Smooth muscle cell of the brain vasculature (primary cell): ENCODE results near the gene PI4K2A.
"Not testable (repeated sequence)": the region's sequence is repeated elsewhere in the genome, so short reads cannot be mapped to it uniquely, and the experiment has no call there.

Source experiments
- DNase-seq: peaks from one replicate; pipeline ENCODE4 v3.0.0-alpha.2; 2012; ENCODE audit warnings: low read depth, low spot score

PI4K2A gene

DNA sequence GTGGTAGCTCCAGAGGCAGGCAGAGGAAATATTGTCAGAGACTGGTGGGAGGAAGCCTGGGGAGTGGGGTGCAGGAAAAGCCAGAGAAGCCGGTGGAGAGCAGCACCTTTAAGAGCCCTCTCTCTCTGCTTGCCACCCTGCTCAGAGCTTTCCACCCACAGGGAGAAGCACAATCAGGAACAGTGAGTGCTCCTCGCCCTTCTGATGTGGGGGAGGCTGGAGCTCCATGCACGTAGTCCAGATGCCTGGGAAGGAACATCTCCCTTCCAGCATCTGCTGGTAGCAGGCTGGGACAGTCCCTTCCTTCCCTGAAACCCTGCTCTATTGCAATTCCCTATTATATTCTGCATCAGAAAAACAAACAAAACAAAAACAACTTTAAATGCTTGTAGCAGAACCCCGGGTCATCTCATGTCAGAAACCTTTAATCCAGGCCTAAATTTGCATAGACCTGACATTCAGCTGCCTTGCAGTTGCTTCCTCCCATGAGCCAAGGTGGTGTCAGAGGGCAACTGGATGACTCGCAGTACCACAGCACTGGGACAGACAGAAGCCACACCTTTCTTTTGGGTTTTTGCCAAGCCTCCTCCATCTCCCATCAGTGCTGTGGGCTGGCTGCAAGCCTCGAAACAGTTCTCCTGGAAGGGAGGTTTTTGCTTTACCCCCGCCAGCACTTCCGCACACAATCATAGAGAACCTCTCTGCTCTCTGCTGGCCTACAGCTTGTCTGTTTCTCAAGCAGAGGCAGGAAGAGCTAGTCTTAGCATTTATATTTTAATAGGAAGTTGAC lies 33.5 kb downstream of the PI4K2A start:
- DNase-seq: no peak

DNA sequence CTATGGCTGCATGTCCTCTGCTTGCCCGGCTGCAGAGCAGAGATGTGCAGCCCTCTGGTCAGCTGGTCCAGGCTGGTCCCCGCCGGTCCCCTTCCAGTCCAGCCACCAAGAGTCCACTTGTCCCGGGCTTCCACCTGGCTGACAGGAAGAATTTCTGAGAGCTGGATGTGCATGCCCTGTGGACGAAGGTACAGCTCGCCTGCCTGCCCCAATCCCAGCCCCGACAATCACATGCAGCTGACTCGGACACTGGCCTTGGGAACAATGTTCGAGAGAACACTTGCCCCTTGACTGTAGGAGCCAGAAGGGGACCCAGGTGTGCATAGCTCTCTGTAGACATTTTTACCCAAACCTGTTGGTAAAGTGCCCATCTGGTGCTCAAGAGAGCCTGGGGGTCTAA lies 34.8 kb downstream of the PI4K2A start:
- DNase-seq: no peak

DNA sequence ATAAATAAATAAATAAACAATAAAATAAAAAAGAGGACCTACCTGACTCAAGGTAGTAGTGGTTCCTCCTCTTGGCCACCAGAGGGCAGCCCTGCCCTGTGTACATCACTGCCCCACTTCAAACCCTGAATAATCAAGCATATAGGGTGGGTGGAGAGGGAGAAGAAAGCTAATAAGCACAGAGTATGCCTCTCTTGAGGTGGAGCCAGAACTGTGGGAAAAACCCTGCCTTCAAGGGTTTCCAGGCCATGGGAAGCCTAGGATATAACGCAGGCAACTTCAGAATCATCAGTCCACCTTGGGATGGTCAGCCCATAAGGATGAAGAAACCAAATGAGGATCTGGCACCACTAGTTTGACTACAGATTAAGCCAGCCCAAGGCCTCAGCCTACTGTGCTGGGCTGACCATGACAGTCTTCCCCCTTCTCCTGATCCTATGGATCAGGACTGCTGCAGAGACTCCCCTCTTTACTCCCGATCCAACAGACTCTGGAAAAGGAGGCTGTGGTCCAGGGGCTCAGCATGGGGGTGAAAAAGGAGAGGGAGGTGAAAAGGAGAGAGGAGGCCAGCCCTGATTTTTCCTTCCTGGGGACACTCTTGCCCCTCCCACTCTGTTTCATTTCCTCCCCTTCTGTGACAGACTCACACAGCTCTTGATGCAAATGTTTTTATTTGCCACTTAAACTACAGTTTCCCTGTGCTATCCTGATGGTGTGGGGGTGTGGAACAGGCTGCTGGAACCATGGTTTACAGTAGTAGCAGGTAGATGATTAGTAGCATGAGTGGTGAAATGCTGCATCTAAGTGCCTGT lies 36.5 kb downstream of the PI4K2A start:
- DNase-seq: no peak

DNA sequence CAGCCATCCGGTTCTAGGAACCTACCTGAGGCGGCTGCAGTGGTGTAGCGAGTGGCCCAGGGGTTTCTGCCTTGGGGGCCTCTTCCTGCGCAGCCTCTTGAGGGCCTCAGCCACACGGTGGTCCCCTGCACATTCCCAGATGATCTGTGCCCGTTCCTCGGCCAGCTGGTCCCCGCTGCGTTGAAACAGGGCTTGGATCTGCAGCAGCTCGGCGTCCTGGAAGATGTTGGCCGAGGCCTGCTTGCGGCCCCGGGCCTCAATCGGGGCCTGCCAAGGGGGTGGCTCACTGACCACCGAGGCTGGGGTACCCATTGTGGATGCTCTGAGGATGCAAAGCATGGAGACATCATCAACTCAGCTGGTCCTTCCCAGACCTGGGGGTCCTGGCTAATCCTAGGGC lies 39.1 kb downstream of the PI4K2A start:
- no peak for DNase-seq

DNA sequence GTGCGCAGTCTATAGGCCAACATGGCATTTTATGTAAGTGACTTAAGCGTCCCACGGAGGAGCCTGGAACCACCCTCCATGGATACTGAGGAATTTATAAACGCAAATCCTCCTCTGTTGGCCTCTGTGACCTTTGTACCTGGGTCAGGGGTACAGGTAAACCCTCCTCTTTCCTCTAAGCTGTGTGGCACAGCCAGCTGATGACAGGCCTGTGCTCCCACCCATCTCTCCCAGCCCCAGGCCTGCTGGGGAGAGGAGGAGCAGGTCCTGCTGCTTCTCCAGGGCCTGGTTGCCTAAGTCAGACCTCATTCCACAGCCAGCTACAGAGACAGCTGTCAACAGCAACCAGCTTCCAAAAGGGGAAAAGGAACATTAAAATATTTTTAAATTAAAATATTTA lies 41.6 kb downstream of the PI4K2A start:
- DNase-seq: no peak

DNA sequence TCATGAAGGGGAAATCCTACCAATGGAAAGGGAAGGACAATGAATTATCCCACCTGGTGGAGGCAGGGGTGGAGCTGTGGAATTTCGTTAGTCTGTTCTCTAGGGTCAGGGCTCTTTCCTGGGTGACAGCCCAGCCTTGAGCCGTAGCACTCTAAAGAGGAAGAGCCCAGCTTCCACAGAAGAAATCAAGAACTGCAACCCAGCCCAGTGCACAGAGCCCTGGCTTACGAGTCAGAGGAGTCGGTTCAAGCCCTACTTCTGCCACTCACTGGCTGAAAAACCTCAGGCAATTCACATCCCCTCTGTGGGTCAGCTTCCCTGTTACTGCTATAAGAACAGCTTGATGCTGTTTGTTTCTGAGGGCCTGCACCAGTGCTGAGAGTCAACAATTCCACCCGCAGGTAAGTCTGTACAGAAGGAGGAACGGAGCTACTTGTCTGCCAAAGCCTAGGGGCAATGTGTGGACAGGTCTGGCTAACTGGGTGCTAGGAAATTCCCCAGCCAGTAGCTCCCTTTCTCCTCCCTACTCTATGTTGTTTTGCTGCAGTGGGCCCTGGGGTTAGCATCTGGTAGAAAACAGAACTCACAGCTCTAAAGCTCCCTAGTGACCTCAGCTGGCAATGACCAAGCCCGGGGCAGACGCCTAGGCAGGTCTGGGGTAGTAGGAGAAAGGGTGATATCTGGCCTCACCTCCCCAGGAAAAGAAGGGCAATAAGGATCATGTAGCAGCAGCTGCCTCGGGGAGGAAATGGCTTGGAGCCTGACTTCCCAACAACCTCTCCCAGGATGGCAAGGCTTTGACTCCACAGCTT lies 43.3 kb downstream of the PI4K2A start:
- DNase-seq: no peak

DNA sequence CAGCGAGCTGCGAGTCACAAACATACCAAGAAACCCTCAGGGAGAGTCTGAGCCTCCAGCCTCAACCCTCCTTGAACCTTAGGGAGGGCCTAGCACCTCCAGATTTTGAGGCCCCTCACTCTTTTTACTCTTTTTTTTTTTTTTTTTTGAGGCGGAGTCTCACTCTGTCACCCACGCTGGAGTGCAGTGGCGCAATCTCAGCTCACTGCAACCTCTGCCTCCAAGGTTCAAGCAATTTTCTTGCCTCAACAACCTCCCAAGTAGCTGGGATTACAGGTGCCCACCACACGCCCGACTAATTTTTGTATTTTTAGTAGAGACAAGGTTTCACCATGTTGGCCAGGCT lies 43.9 kb downstream of the PI4K2A start:
- DNase-seq: not testable (repeated sequence)

DNA sequence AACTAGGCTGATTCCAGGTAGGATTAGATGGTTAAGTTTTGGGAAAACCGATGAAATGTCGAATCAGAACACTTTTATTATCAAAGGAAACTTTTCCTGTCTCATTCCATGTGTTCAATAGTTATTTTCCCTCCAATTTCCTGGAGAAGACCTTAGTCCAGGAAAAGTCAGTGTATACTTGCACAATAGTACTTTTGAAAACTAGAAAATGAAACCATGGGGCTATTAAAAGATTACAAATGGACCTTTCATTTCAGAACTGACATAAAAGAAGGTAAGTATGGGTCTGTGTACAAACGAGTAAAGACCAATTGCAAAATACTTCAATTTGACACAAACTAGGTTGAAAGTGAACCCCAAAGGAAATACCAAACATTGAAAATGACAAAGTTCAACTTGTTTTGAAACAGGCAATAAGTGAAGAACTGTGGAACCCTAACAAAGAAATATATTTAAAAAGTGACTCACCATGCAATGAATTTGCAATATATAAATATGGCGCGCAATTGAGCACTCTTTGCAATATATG lies 44.5 kb downstream of the PI4K2A start:
- DNase-seq: no peak

DNA sequence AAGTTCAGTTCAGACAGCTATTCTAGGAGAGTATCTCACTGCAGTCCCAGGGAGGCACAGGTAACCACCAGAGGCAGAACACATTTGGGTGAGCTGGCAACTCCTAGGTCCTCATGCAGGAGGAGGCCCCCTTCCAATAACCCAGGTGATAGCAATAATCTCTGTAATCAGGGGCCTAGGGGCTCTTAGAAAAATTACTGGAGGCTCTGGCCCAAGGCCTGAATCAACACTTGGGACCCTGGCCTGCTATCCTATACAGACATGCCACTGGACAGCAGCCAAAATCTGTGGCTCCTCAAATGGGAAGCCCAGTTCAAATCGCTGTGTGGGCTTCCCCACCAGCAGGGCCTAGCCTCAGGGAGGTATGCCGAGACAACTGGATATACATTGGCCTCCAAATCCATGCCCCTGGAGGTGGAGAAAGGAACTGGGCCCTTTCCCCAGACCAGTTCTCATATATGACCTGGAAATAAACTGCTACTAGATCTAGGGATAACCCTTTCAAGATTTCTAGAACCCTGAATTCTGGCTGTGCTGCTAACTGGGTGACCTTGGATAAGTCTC lies 45.0 kb downstream of the PI4K2A start:
- no peak for DNase-seq

DNA sequence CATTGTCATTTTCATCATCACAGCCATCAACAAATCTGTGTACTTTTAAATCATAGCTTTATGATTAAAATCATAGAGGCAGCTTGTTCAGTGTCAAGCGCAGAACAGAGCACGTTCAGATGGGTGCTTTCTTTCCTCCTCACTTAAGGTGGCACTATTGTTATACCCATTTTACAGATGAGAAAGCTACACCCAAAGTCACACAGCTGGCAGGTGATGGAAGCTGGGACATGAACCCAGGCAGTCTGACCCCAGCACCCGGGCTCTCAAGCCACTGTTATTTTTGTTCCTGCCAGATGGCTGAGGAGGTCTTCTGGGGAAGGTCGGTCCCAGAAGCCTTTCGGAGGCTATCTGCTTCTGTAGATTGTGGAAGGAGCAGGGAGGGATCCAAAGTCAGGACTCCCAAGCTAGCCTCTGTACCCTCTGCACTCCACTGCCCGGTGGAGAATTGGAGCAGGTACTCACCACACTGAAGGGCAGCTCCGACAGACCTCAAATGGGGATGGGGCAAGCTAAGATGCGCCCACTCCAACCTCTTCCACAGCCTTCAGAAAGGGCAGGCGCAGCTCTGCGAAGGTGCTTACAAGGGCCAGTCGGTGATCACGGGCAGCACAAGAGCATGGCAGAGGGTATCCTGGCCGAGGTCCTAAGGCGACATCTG lies 46.0 kb downstream of the PI4K2A start:
- DNase-seq: no peak

DNA sequence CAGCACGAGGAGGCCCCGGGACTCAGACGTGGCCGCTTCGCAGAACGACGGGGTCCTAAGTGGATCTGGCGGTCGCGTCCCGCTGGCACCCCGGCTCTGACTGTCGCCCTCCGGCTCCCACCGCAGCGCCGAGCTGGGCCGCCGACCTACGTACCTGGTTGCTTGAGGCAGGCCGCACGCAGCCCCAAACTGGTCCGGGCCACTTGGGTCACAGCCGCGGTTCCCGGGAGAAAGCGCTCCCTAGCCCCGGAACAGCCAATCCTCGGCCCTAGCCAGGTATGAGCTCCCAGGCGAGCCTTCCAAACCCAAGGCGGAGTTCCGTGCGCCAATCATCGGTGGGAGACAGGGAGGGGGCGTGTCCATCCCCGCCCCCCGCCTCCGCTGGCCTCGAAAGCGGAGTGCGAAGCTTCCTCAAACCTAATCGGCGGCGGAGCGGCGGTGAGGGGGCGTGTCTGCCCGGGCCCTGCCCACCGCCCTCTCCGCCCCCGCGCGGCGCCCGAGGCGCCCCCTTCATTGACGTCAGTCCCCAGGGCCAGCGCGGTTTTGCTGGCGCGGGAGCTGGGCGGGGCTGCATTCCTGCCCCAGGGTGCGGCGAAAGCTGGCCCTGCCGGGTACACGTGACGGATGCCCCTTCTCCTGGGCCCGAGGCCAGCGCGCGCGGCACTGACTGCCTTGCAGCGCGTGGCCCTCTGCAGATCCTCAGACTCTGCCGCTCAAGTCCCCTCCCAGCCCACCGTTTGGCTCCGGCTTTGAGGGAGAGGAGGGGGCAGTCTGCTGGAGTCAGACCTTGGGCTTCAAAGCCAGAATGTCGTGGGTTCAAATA lies 46.7 kb downstream of the PI4K2A start, which contains the start of gene AVPI1:
TSS of gene AVPI1 (minus strand) at position 280 of the 823 bp plus-strand sequence. CDS start 7,336 bp downstream, outside the sequence.
- peak; percentile 92 for DNase-seq

DNA sequence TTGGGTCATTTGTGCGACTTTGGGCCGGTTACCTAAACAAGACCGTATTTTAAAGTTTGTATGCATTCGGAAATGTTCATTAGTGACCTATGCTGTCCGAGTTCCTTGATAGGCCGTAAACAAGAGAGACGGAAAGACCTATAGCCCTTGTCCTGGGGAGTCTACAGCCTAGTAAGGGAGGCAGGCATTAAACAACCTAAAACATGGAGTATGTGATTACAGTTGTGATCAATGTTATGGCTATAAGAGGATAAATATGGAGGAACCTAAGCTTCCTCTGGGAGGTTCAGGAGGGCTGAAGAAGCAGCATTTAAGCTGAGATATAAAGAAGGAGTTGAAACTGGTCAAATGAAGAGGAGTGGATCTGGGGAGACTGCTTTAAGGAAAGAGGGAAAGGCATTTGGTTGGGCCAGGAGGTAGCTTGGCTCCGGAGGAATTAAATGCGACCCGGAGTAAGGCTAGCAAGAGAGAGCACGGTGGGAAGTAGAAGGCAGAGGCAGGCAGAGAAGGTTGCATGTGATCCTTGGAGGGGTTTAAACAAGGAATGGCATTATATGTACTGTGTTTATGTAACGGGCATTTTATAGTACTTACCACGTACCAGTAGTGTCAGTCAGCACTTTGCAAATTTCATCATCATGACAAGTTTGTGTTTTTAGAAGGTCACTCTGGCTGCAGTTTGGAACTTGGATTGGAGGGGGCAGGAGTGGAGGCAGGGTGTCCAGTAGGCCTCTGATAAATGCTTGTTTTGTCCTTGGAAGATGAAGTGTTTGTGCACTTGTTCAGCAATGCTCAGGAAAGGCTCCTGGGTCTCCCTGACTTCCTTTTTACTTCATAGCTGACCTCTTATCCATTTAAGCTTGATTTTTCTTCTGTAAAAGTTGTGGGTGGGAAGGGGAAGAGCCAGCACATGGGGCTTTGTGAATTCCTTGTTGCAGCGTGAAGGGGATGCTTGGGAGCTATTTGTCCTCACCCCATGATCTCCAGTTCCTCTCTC lies 47.6 kb downstream of the PI4K2A start:
- DNase-seq: no peak

DNA sequence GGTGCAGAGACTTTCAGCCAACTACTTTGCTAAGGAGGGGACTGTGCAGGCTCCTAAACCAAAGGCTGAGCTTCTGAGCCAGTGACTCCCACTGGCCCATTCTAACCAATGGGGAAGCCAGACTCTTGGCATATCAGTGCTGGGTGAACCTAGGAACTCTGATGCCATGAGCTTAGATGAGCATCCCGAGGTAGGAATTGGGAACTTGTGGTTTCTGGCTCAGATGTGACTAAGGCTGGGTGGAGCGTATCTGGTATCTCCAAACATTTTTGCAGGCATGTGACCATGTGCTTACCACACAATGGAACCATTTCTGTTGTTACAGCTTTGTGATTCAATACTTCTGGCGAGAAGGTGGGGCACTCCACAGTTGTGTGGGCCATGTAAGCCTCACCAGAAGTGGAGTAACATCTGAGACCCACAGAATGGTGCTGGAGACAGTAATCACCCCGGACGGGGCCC lies 49.1 kb downstream of the PI4K2A start:
- no peak for DNase-seq

DNA sequence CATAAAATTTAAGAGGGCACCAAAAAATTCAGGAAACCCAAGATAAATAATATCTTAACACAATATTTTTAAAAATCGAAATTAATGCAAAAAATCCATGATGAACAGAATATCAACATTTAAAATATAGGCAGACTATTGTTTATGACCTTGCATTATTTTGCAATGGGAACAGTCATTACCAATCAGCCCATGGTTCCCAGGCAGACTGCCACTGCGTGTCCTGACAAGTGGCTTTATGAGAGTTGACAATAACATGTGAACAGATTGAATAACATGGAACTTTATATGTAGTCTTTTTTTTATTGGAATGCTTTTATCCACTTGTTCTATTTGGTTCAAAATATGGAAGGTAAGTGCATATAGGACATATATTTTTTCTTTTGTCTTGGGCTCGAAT lies 49.7 kb downstream of the PI4K2A start:
- DNase-seq: no peak

DNA sequence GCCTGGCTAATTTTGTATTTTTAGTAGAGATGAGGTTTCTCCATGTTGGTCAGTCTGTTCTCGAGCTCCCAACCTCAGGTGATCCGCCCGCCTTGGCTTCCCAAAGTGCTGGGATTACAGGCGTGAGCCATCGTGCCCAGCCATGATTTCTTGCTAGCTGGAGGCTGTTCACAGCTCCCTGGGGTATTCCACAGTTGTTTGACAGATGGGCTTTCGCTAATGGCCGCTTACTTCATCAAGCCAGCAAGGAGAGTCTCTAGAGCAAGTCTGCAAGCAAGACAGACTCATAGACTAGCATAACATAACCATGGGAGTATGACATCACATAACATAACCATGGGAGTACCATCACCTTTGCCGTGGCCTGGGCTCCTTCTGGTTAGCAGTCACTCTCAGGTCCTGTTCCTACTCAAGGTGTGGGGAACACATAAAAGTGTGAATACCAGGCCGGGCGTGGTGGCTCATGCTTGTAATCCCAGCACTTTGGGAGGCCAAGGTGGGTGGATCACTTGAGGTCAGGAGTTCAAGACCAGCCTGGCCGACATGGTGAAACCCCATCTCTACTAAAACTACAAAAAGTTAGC lies 57.7 kb downstream of the PI4K2A start:
- DNase-seq: not testable (repeated sequence)

DNA sequence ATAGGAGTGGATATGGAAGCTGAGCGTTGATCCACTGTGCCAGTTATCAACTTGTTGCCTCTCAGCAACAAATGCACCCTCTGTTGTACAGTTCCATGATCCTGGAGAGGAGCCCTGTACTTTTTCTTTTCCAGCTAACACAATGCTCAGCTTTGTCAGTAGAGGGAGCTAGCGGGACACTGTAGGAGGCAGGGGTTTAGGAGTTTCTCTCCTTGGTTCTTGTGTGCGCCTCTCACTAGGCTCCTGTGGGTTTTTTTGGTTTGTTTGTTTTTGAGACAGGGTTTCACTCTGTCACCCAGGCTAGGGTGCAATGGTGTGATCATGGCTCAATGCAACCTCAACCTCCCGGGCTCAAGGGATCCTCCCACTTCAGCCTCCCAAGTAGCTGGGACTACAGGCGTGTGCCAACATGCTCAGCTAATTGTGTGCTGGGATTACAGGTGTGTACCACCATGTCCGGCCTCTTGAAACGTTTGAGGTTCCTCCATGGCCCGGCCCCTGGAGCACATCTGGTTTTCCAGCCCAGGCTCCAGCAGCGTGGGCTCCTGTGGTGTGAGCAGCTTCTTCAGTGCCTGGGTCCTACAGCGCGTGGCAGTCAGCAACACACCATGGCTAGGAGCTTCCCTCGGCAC lies 61.1 kb downstream of the PI4K2A start:
- DNase-seq: peak; percentile 55

DNA sequence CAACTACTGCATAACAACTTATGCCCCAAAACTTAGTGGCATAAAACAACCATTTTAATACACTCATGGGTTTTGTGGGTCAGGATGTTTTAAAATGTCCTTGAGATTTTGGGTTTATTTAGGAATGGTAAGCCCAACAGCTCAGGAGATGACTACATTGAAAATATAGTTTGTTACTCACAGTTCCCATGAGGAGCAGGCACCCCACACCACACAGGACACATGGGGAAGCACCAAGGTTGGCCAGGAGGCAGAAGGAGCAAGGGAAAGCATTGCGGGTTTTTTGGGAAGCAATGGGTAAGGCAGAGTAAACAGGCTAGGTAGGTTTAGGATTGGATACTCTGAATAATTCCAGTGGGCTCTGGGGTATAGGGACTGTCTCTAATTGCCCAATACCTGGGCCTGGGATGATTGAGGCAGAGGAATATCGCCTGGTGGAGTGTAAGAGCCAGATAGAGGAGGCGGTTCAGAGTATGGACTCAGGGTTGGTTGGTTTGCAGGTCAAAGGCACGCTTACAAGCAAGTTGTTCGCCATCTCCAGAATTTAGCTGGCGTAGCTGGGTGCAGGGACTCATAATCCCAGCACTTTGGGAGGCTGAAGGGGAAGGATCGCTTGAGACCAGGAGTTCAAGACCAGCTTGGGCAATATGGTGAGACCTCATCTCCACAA lies 63.1 kb downstream of the PI4K2A start:
- no peak for DNase-seq
